SK-N-SH treated with all-trans-retinoic acid at 6 μM for 48 hours (cell line): ENCODE results near the gene METTL2B.

Experiments
- ATAC-seq: fragments of 200-7000 bp; cut with Tn5 transposase; 3 replicates; pipeline ENCODE4 v1.9.1; 2020; ENCODE audit warnings: mild to moderate bottlenecking, moderate library complexity
- ARNTL ChIP-seq: fragments of 450-650 bp; formaldehyde crosslinking; IDR thresholded peaks from 2 replicates; pipeline ENCODE4 v1.5.0; 2020; ENCODE audit warnings: low read depth, mild to moderate bottlenecking, moderate library complexity, borderline replicate concordance
- BACH2 ChIP-seq: fragments of 250-450 bp; sonication (Bioruptor Pico); IDR thresholded peaks from 2 replicates; pipeline ENCODE4 v1.9.0; 2021; ENCODE audit warnings: mild to moderate bottlenecking, borderline replicate concordance
- CSDC2 ChIP-seq: fragments of 250-450 bp; sonication (Bioruptor Pico); IDR thresholded peaks from 2 replicates; pipeline ENCODE4 v1.5.0; 2020; ENCODE audit warnings: mild to moderate bottlenecking, moderate library complexity
- ESRRG ChIP-seq: fragments of 250-450 bp; sonication (Bioruptor Pico); IDR thresholded peaks from 2 replicates; pipeline ENCODE4 v1.6.1; 2021; ENCODE audit warnings: mild to moderate bottlenecking
- GLIS3 ChIP-seq: fragments of 250-450 bp; sonication (Bioruptor Pico); IDR thresholded peaks from 2 replicates; pipeline ENCODE4 v1.5.0; 2020; ENCODE audit warnings: mild to moderate bottlenecking, moderate library complexity
- ISL1 ChIP-seq: fragments of 250-450 bp; sonication (Bioruptor Pico); IDR thresholded peaks from 2 replicates; pipeline ENCODE4 v2.1.2; 2022; ENCODE audit warnings: mild to moderate bottlenecking, moderate library complexity
- OSR1 ChIP-seq: fragments of 250-450 bp; sonication (Bioruptor Pico); IDR thresholded peaks from 2 replicates; pipeline ENCODE4 v1.8.0; 2022; ENCODE audit warnings: moderate library complexity, mild to moderate bottlenecking, inconsistent platforms
- PPARA ChIP-seq: fragments of 250-450 bp; sonication (Bioruptor Pico); IDR thresholded peaks from 2 replicates; pipeline ENCODE4 v1.5.0; 2020; ENCODE audit warnings: mild to moderate bottlenecking, borderline replicate concordance
- RARB ChIP-seq: fragments of 250-450 bp; sonication (Bioruptor Pico); IDR thresholded peaks from 2 replicates; pipeline ENCODE4 v1.8.0; 2021; ENCODE audit warnings: mild to moderate bottlenecking, moderate library complexity
- SNAI2 ChIP-seq: fragments of 250-450 bp; sonication (Bioruptor Pico); IDR thresholded peaks from 2 replicates; pipeline ENCODE4 v1.5.0; 2020; ENCODE audit warnings: mild to moderate bottlenecking, moderate library complexity
- TCF4 ChIP-seq: fragments of 250-450 bp; sonication (Bioruptor Pico); IDR thresholded peaks from 2 replicates; pipeline ENCODE4 v1.8.0; 2021; ENCODE audit warnings: mild to moderate bottlenecking, moderate library complexity, borderline replicate concordance
- TOX ChIP-seq: fragments of 250-450 bp; sonication (Bioruptor Pico); IDR thresholded peaks from 2 replicates; pipeline ENCODE4 v1.8.0; 2021; ENCODE audit warnings: mild to moderate bottlenecking, moderate library complexity, borderline replicate concordance
- ZC3H10 ChIP-seq: fragments of 250-450 bp; sonication (Bioruptor Pico); IDR thresholded peaks from 2 replicates; pipeline ENCODE4 v1.5.1; 2021; ENCODE audit warnings: mild to moderate bottlenecking, moderate library complexity
- ZFP3 ChIP-seq: fragments of 250-450 bp; sonication (Bioruptor Pico); IDR thresholded peaks from 2 replicates; pipeline ENCODE4 v1.5.0; 2020; ENCODE audit warnings: mild to moderate bottlenecking, moderate library complexity
- ZFP30 ChIP-seq: fragments of 450-650 bp; formaldehyde crosslinking; IDR thresholded peaks from 2 replicates; pipeline ENCODE4 v1.5.0; 2022; ENCODE audit warnings: mild to moderate bottlenecking, moderate library complexity
- TF ChIP-seq, protein P1 (sequence below): fragments of 250-450 bp; sonication (Bioruptor Pico); IDR thresholded peaks from 2 replicates; pipeline ENCODE4 v1.5.1; 2020; ENCODE audit warnings: low read depth, mild to moderate bottlenecking, moderate library complexity
- TF ChIP-seq, protein P2 (sequence below): fragments of 250-450 bp; sonication (Bioruptor Pico); IDR thresholded peaks from 2 replicates; pipeline ENCODE4 v1.5.0; 2020; ENCODE audit warnings: mild to moderate bottlenecking, moderate library complexity
- TF ChIP-seq, protein P3 (sequence below): fragments of 250-450 bp; sonication (Bioruptor Pico); IDR thresholded peaks from 2 replicates; pipeline ENCODE4 v1.8.0; 2020; ENCODE audit warnings: mild to moderate bottlenecking, moderate library complexity, borderline replicate concordance
- TF ChIP-seq, protein P4 (sequence below): fragments of 250-450 bp; sonication (Bioruptor Pico); IDR thresholded peaks from 2 replicates; pipeline ENCODE4 v1.8.0; 2021; ENCODE audit warnings: low read depth, mild to moderate bottlenecking, moderate library complexity, borderline replicate concordance

METTL2B gene, protein sequence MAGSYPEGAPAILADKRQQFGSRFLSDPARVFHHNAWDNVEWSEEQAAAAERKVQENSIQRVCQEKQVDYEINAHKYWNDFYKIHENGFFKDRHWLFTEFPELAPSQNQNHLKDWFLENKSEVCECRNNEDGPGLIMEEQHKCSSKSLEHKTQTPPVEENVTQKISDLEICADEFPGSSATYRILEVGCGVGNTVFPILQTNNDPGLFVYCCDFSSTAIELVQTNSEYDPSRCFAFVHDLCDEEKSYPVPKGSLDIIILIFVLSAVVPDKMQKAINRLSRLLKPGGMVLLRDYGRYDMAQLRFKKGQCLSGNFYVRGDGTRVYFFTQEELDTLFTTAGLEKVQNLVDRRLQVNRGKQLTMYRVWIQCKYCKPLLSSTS

DNA sequence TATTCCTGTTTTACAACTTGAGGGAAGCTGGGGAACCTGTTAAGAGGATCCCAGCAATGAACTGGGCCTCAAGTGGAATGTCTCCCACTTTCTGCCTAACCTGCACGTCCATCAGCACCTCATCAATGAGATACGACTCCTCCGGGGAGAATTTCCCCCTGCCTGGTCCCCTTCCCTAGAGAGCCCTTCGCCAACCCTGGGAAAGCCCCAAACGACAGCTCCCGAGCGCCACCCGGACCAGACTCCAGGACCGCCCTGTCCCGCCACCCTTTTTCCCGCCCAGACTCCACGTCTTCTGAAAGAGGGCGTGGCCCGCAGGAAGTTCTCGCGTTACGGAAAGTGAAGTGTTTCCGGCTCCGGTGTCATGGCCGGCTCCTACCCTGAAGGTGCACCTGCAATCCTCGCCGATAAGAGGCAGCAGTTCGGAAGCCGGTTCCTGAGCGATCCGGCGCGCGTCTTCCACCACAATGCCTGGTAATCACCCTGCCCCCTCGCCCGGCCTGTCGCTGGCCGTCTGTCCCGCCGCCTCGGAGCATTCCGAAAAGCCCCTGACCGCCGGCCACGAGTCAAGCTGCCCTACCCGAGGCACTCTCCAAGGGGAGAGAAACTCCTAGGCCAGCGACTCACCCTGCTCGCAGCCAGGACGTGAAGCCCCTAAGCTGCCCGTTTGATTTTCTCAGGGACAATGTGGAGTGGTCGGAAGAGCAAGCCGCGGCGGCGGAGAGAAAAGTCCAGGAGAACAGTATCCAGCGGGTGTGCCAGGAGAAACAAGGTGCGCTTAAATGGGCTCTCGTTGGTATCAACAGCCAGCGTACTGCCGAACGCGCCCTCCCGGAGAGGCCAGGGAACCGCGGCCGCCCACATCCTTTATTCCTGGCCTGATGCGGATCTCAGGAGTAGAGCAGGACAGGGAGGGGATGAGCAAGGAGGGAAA lies at the start of gene METTL2B:
METTL2B (plus strand) TSS at position 347 of the 934 bp plus-strand sequence; CDS start at position 365, 18 bp downstream.
- peak; percentile 97 for ATAC-seq

DNA sequence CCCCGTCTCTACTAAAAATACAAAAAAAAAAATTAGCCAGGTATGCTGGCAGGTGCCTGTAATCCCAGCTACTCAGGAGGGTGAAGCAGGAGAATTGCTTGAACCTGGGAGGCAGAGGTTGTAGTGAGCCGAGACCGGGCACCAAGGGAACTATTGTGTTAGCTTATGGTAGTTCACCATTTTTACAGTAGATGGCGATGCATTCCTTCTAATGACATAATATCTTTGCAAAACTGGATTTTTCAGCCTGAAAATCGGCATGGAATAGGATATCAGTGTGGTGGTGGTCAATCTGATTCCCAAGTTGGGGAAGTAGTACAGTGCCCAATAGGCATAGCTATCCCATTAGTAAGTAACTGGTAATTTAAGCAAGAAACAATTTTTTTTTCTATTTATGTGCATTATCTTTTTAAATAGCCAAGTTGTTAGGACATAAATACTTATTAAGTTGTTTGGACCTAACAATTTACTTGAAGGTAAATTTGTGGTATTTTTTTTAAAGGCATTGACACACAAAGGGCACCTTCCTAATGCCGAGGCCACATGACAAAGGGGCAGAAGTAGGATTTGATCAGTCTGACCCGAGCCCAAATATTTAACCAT lies 49.2 kb upstream of the METTL2B start:
- no peak for TF ChIP-seq TOX (CRISPR knock-in tag)
- TF ChIP-seq BACH2 (CRISPR knock-in tag), result peak; percentile 22; the same call in 1 of the 2 replicates
- peak; percentile 85 for ATAC-seq

DNA sequence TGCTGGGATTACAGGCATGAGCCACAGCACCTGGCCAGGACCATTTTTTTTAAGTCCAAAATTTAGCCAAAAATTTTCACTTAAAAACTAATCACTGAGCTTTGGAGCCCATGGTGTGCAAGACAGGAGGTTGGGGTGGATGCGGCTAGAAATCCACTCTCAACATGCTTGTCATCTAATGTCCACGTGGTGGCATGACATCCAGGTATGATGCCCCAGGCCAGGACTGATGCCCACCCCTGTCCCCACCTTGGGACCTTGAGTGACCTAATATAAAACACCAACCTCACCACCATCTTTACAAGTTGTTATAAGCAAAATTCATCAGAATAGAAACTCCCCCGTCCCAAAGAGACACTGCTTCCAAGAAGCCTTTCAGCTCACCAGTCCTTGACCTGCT lies 46.3 kb upstream of the METTL2B start:
- ATAC-seq, result no peak
- TF ChIP-seq, protein P1, sequence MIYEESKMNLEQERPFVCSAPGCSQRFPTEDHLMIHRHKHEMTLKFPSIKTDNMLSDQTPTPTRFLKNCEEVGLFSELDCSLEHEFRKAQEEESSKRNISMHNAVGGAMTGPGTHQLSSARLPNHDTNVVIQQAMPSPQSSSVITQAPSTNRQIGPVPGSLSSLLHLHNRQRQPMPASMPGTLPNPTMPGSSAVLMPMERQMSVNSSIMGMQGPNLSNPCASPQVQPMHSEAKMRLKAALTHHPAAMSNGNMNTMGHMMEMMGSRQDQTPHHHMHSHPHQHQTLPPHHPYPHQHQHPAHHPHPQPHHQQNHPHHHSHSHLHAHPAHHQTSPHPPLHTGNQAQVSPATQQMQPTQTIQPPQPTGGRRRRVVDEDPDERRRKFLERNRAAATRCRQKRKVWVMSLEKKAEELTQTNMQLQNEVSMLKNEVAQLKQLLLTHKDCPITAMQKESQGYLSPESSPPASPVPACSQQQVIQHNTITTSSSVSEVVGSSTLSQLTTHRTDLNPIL (CRISPR knock-in tag), result no peak
- TF ChIP-seq BACH2 (CRISPR knock-in tag) (no peak), CSDC2 (no peak), TOX (CRISPR knock-in tag) (no peak), TCF4 (CRISPR knock-in tag) (no peak), RARB (CRISPR knock-in tag) (no peak), GLIS3 (CRISPR knock-in tag) (no peak), ISL1 (no peak), ZFP3 (no peak), ZFP30 (no peak)
- TF ChIP-seq, protein P2, sequence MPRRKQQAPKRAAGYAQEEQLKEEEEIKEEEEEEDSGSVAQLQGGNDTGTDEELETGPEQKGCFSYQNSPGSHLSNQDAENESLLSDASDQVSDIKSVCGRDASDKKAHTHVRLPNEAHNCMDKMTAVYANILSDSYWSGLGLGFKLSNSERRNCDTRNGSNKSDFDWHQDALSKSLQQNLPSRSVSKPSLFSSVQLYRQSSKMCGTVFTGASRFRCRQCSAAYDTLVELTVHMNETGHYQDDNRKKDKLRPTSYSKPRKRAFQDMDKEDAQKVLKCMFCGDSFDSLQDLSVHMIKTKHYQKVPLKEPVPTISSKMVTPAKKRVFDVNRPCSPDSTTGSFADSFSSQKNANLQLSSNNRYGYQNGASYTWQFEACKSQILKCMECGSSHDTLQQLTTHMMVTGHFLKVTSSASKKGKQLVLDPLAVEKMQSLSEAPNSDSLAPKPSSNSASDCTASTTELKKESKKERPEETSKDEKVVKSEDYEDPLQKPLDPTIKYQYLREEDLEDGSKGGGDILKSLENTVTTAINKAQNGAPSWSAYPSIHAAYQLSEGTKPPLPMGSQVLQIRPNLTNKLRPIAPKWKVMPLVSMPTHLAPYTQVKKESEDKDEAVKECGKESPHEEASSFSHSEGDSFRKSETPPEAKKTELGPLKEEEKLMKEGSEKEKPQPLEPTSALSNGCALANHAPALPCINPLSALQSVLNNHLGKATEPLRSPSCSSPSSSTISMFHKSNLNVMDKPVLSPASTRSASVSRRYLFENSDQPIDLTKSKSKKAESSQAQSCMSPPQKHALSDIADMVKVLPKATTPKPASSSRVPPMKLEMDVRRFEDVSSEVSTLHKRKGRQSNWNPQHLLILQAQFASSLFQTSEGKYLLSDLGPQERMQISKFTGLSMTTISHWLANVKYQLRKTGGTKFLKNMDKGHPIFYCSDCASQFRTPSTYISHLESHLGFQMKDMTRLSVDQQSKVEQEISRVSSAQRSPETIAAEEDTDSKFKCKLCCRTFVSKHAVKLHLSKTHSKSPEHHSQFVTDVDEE (CRISPR knock-in tag), result no peak

DNA sequence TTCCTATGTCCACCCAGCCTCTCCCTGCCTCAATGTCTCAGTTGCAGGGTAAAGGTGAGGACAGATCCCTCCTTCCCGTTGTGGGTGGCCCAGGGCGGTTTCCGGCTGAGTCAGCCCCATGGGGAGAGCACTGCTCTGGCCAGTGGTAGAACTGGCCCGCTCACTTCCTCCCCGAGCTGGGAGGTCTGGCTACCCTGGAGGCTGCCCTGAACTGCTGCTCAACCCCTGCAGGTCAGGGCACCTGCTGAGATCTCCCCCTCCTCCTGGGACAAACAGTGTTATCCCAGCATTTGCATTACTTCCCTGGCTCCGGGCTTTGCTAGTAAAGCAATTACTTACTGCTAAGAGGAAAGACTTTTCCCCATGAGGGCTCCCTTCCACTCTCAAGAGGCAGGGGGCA lies 45.3 kb upstream of the METTL2B start:
- no peak for ATAC-seq
- no peak for TF ChIP-seq ISL1
- no peak for TF ChIP-seq PPARA (CRISPR knock-in tag)
- no peak for TF ChIP-seq ZC3H10
- no peak for TF ChIP-seq ZFP3
- no peak for TF ChIP-seq TCF4 (CRISPR knock-in tag)
- TF ChIP-seq ZFP30, result no peak
- TF ChIP-seq BACH2 (CRISPR knock-in tag), result no peak
- TF ChIP-seq, protein P3, sequence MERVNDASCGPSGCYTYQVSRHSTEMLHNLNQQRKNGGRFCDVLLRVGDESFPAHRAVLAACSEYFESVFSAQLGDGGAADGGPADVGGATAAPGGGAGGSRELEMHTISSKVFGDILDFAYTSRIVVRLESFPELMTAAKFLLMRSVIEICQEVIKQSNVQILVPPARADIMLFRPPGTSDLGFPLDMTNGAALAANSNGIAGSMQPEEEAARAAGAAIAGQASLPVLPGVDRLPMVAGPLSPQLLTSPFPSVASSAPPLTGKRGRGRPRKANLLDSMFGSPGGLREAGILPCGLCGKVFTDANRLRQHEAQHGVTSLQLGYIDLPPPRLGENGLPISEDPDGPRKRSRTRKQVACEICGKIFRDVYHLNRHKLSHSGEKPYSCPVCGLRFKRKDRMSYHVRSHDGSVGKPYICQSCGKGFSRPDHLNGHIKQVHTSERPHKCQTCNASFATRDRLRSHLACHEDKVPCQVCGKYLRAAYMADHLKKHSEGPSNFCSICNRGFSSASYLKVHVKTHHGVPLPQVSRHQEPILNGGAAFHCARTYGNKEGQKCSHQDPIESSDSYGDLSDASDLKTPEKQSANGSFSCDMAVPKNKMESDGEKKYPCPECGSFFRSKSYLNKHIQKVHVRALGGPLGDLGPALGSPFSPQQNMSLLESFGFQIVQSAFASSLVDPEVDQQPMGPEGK (CRISPR knock-in tag), result no peak
- TF ChIP-seq, protein P1 (CRISPR knock-in tag), result no peak
- no peak for TF ChIP-seq ARNTL
- no peak for TF ChIP-seq RARB (CRISPR knock-in tag)
- no peak for TF ChIP-seq ESRRG (CRISPR knock-in tag)
- no peak for TF ChIP-seq GLIS3 (CRISPR knock-in tag)
- TF ChIP-seq TOX (CRISPR knock-in tag), result no peak
- TF ChIP-seq, protein P4, sequence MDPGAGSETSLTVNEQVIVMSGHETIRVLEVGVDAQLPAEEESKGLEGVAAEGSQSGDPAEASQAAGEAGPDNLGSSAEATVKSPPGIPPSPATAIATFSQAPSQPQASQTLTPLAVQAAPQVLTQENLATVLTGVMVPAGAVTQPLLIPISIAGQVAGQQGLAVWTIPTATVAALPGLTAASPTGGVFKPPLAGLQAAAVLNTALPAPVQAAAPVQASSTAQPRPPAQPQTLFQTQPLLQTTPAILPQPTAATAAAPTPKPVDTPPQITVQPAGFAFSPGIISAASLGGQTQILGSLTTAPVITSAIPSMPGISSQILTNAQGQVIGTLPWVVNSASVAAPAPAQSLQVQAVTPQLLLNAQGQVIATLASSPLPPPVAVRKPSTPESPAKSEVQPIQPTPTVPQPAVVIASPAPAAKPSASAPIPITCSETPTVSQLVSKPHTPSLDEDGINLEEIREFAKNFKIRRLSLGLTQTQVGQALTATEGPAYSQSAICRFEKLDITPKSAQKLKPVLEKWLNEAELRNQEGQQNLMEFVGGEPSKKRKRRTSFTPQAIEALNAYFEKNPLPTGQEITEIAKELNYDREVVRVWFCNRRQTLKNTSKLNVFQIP (CRISPR knock-in tag), result no peak
- TF ChIP-seq SNAI2 (CRISPR knock-in tag), result no peak
- TF ChIP-seq, protein P2 (CRISPR knock-in tag), result no peak
- no peak for TF ChIP-seq OSR1 (CRISPR knock-in tag)
